HG03280 (cell line): Measurements from ENCODE around the gene THOC5.

Source experiments
- ATAC-seq: cut with Tn5 transposase; IDR thresholded peaks from one replicate; pipeline ENCODE4 v1.9.1; 2021; ENCODE audit warnings: mild to moderate bottlenecking, moderate library complexity; ENCODE audit not compliant: unreplicated experiment

The THOC5 gene

GRCh38 chr22:29478326-29479276, 75.0 kb downstream of the THOC5 start:
- no peak for ATAC-seq

DNA sequence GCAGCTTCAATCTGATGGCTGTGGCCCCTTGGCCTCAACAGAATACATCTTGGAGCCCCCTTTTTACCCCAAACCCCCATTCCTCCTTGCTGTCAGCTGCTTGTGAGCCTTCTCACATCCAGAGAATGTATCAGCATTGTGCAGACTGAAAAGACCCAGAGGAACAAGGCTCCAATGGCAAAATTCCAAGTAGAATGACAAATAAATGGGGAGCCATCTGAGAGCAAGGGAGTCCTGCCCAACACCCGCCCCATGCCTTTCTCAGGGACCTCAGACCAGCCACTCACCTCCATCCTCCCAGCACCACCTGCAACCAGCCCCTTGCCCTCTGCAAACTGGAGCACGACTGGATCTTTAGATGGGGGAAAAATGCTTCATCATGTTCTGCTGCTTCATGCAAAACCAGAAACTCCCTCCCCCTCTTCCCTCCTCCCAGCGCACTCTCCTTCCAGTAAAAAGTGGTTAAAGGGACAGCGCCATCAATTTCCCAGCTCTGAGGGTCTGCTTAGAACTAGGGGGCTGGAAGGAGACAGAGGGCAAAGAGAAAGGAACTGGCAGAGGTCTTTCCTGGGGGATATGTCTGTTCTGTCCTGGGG, 75.7 kb downstream of the THOC5 start:
- no peak for ATAC-seq

DNA sequence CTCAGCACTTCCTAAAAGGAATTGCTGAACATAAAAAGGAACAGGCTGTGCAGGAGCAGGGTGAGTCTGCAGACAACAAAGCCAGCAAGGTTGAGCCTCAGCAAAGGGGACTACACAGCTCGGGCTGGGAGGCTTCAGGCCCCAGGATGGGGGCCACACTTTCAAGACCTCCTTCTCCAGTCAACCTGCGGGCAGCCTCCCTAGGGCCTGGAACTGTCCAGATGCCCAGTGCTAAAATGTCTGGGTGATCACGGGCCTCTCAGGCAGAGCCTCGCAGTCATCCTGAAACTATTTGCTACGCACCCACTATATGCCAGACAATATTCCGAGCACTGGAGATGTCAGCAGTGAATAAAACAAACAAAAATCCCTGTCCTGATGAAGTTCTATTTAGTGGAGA, 77.4 kb downstream of the THOC5 start:
- no peak for ATAC-seq

DNA sequence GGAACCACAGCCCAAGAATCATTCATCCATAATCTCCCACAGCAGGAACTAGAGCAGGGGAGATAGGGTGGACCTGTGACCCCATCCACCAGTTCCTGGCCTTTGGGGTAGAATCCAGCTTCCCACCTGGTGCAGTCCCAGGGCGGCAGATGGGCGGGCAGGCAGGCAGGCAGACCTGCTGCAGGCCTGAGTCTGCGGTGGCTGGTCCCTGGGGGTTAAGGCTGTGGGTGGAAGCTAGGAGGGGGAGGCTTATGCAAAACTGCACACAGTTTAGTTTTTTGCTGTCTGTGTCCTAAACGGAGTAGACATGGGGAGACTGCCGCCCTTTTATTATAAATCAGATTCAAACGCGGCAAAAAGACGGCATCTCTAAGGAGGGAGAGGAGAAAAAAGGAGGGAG, 78.0 kb downstream of the THOC5 start:
- ATAC-seq, result no peak

- ATAC-seq, result no peak
Measured at GRCh38 chr22:29473001-29473400, 80.6 kb downstream of the THOC5 start.

DNA sequence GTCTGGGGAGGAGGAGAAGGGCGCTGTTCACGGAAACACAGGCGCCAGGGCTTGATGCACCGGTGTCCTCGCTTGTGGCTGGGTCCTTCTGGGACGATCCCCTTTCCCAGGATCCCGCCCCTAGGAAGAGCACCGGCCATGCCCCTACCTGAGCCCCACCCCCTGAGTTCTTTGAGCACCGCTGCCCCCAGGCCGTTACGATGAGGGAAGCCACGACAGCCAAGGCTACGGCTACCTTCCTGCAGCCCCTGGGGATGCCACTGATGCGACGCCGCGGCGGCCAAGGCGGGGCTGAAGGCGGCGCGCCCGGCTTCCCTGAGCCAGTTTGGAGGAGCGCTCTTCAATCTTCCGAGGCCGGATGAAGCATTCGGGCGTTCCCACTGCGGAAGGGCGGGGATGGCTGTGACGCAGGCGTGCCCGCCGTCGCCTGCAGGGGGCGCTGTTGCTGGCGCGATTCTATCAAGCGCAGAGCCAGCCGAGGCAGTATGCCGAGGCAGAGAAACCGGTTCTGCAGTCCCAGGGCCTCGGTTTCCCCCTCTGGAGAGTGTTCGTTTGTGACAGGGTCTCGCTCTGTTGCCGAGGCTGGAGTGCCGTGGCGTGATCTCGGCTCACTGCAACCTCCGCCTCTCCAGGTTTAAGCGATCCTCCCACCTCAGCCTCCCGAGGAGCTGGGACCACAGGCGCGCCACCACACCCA, 83.2 kb downstream of the THOC5 start:
- no peak for ATAC-seq

- ATAC-seq, result no peak
Measured at GRCh38 chr22:29469755-29470154, 83.8 kb downstream of the THOC5 start.

DNA sequence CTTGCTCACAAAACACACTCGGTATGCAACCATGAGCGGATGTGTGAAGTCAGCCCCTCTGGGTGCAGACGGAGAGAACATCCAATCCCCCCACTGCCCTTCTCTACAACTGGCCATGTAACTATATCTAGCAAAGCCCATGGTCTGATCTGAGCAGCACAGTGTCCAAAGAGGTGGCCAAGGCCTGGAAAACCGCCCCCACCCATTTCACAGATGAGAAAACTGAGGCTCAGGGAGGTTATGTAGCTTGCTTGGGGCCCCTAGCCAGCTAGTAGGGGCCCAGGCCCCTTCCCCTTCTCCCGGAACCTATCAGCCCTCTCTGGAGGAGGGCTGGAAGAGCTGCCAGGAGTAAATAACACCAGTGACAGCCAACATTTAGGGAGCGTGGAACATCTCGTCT, 89.0 kb downstream of the THOC5 start:
- no peak for ATAC-seq

DNA sequence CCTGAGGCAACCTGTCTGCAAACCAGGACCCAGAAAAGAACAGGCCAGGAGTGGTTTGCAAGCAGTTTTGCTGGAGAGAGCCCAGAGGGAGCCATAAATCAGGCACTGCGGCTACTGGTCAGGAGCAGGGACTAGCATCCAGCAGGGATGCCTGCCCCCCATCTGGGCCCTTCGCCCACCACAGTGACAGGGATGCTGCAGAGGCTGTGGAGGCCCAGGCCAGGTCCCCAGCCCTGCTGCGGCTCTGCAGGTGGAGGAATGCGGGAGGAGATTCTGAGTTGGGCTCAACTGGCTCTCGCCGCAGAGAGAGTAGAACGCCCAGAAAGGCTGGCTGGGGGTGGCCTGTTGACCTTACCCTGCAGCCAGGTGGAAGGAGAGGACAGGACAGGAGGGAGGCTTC, 89.9 kb downstream of the THOC5 start:
- no peak for ATAC-seq

- no peak for ATAC-seq
Measured at GRCh38 chr22:29461263-29461662, 92.3 kb downstream of the THOC5 start.

GRCh38 chr22:29459773-29460172, 93.8 kb downstream of the THOC5 start:
- no peak for ATAC-seq

DNA sequence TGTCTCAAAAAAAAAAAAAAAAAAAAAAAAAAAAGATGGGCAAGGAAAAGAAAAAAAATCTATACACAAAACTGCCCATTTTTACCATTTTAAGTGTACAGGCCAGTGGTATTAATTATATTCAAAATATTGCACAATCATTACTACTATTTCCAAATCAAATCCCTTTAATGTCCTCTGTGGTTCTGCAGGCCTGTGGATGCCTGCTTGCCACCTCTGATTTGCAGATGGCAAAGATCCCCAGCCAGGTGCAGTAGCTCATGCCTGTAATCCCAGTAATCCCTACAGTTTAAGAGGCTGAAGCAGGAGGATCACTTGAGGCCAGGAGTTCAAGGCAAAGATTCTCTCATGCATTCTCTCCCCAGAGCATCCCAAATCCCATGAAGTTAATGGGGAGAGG, 95.0 kb downstream of the THOC5 start:
- ATAC-seq, result no peak

DNA sequence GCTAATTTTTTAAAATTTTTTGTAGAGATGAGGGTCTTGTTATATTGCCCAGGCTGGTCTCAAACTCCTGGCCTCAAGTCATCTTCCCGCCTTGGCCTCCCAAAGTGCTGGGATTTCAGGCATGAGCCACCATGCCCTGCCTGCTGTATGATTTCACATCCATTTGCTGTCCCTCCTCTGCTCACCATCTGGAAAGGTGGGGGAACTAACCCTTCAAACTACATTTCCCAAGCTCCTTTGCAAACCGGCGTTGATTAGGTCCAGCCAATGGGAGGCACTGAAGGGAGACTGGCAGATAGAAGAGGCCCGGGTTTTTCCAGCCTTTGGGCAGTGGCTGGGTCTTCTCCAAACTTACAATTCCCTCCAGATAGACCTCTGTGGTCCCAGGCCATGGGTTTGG, 95.8 kb downstream of the THOC5 start:
- no peak for ATAC-seq

- ATAC-seq, result no peak
Measured at GRCh38 chr22:29456211-29456671, 97.3 kb downstream of the THOC5 start.
